GM21737 (cell line): Measurements from ENCODE around the gene SLC16A12.
"Not testable (repeated sequence)": the region's sequence is repeated elsewhere in the genome, so short reads cannot be mapped to it uniquely, and the experiment has no call there.

Experiments
- ATAC-seq: cut with Tn5 transposase; IDR thresholded peaks from one replicate; pipeline ENCODE4 v1.9.1; 2021; ENCODE audit warnings: mild to moderate bottlenecking, moderate library complexity; ENCODE audit not compliant: unreplicated experiment

SLC16A12 gene

GRCh38 chr10:89393898-89394297 is 141.5 kb downstream of the SLC16A12 start:
- no peak for ATAC-seq

- no peak for ATAC-seq
These were observed 142.4 kb downstream of the SLC16A12 start for GRCh38 chr10:89392974-89393373.

GRCh38 chr10:89391907-89392756 is 143.3 kb downstream of the SLC16A12 start, which contains the start of gene IFIT1:
Gene IFIT1 (plus strand): TSS chr10:89392623. CDS start chr10:89392713, 90 bp downstream.
- peak; percentile 72 for ATAC-seq

- not testable (repeated sequence) for ATAC-seq
These were observed 144.2 kb downstream of the SLC16A12 start for GRCh38 chr10:89391226-89391576.

- no peak for ATAC-seq
These were observed 144.7 kb downstream of the SLC16A12 start for GRCh38 chr10:89390476-89391225.

GRCh38 chr10:89389254-89389653 is 146.1 kb downstream of the SLC16A12 start:
- ATAC-seq: no peak

- no peak for ATAC-seq
These were observed 146.6 kb downstream of the SLC16A12 start for GRCh38 chr10:89388806-89389205.

GRCh38 chr10:89384474-89385340 is 150.7 kb downstream of the SLC16A12 start:
- no peak for ATAC-seq

GRCh38 chr10:89382757-89383156 is 152.6 kb downstream of the SLC16A12 start:
- ATAC-seq: no peak
